GM12874 (cell line): ENCODE results near the gene NRN1L.

Experiments
- CTCF ChIP-seq: IDR thresholded peaks from 2 replicates; pipeline ENCODE4 v1.5.1; 2011; ENCODE audit warnings: low read depth, mild to moderate bottlenecking, control low read depth, low read length, moderate library complexity; ENCODE audit not compliant: insufficient read depth

The NRN1L gene

GRCh38 chr16:67884684-67885083, at the start of gene NRN1L:
Gene NRN1L (plus strand): TSS chr16:67884885. CDS start chr16:67884904, 19 bp downstream.
- no peak for TF ChIP-seq CTCF

- TF ChIP-seq CTCF = no peak
Measured at GRCh38 chr16:67837811-67838210, 46.9 kb upstream of the NRN1L start.

- TF ChIP-seq CTCF = no peak
Measured at GRCh38 chr16:67841198-67841815, 43.4 kb upstream of the NRN1L start.

GRCh38 chr16:67841816-67842508, 42.7 kb upstream of the NRN1L start, which contains the start of gene THAP11:
Gene THAP11 (plus strand): TSS chr16:67842320. CDS start chr16:67842555, 235 bp downstream.
- peak; percentile 95 for TF ChIP-seq CTCF

- peak; percentile 46 for TF ChIP-seq CTCF
Measured at GRCh38 chr16:67842509-67843342, 42.0 kb upstream of the NRN1L start.

GRCh38 chr16:67843343-67843765, 41.3 kb upstream of the NRN1L start:
- no peak for TF ChIP-seq CTCF

GRCh38 chr16:67844497-67844896, 40.2 kb upstream of the NRN1L start:
- TF ChIP-seq CTCF = no peak
